ENCODE measurements around the gene TBC1D5.

GRCh38 chr3:17396036-17396435, 346.4 kb downstream of the TBC1D5 start:
- TF ChIP-seq CTCF (IDR thresholded peaks at IDR 0.05) (no peak), POLR2A (IDR thresholded peaks at IDR 0.05) (no peak)
